ENCODE data around the gene MYO7B. TPM values are rescaled to one million over a fixed set of nuclear protein-coding genes. Genes with fewer than 3 reads are reported as not detected.

The MYO7B gene
- total RNA-seq = 0.02 to 0.31 TPM in 2 of 3 replicates, not detected in the other
- long read RNA-seq, partial matches to known transcripts = 0 of 1 reads
- long read RNA-seq, other reads (novel, unspliced or antisense) = 0 of 1 reads

GRCh38 chr2:127535422-127535901, at the start of gene MYO7B:
MYO7B (plus strand) TSS chr2:127535683; CDS start chr2:127559723, 24,040 bp downstream.
- Mint-ChIP-seq H3K27me3 (ENCODE audit: low read depth) (peaks cover 14% of the 10 kb centered on the region), H3K27ac (ENCODE audit: unreplicated experiment) (no peak within 1 kb of the TSS), H3K9me3 (ENCODE audit: low read depth) (no peaks in the 10 kb centered on the region), H3K4me3 (ENCODE audit: unreplicated experiment) (no peak within 1 kb of the TSS), H3K36me3 (ENCODE audit: low read depth) (no peaks in the 10 kb centered on the region), H3K4me1 (ENCODE audit: low read depth) (no peaks in the 10 kb centered on the region)
- DNase-seq (ENCODE audit: low spot score) = no peak
- TF ChIP-seq CTCF (IDR thresholded peaks at IDR 0.05) = no peak

- TF ChIP-seq CTCF (IDR thresholded peaks at IDR 0.05) = no peak
Measured at GRCh38 chr2:127485694-127486071, 49.8 kb upstream of the MYO7B start.

GRCh38 chr2:127486247-127487058, 49.0 kb upstream of the MYO7B start:
- no peaks in the 10 kb centered on the region for H3K4me1 Mint-ChIP-seq (ENCODE audit: low read depth)
- H3K9me3 Mint-ChIP-seq (ENCODE audit: low read depth) = no peaks in the 10 kb centered on the region
- H3K36me3 Mint-ChIP-seq (ENCODE audit: low read depth) = peaks cover 42% of the 10 kb centered on the region
- no peak overlapping the region for H3K4me3 Mint-ChIP-seq (ENCODE audit: unreplicated experiment)
- DNase-seq (ENCODE audit: low spot score) = no peak
- H3K27ac Mint-ChIP-seq (ENCODE audit: unreplicated experiment) = no peak overlapping the region
- no peaks in the 10 kb centered on the region for H3K27me3 Mint-ChIP-seq (ENCODE audit: low read depth)
- TF ChIP-seq CTCF (IDR thresholded peaks at IDR 0.05) = no peak

More at GRCh38 chr2:127485694-127486071, 49.8 kb upstream of the MYO7B start:
- no peaks in the 10 kb centered on the region for H3K27me3 Mint-ChIP-seq (ENCODE audit: low read depth)
- peaks cover 37% of the 10 kb centered on the region for H3K36me3 Mint-ChIP-seq (ENCODE audit: low read depth)
- no peak overlapping the region for H3K27ac Mint-ChIP-seq (ENCODE audit: unreplicated experiment)
- H3K4me1 Mint-ChIP-seq (ENCODE audit: low read depth) = no peaks in the 10 kb centered on the region
- no peak for DNase-seq (ENCODE audit: low spot score)
- H3K4me3 Mint-ChIP-seq (ENCODE audit: unreplicated experiment) = no peak overlapping the region
- no peaks in the 10 kb centered on the region for H3K9me3 Mint-ChIP-seq (ENCODE audit: low read depth)

GRCh38 chr2:127490283-127490682, 45.2 kb upstream of the MYO7B start:
- Mint-ChIP-seq H3K9me3 (ENCODE audit: low read depth) (no peaks in the 10 kb centered on the region), H3K4me3 (ENCODE audit: unreplicated experiment) (no peak overlapping the region), H3K27ac (ENCODE audit: unreplicated experiment) (no peak overlapping the region), H3K4me1 (ENCODE audit: low read depth) (no peaks in the 10 kb centered on the region), H3K27me3 (ENCODE audit: low read depth) (no peaks in the 10 kb centered on the region), H3K36me3 (ENCODE audit: low read depth) (peaks cover 44% of the 10 kb centered on the region)
- no peak for TF ChIP-seq CTCF (IDR thresholded peaks at IDR 0.05)
- no peak for DNase-seq (ENCODE audit: low spot score)

GRCh38 chr2:127498386-127498785, 37.1 kb upstream of the MYO7B start:
- Mint-ChIP-seq H3K27me3 (ENCODE audit: low read depth) (no peaks in the 10 kb centered on the region), H3K9me3 (ENCODE audit: low read depth) (no peaks in the 10 kb centered on the region), H3K27ac (ENCODE audit: unreplicated experiment) (peak overlapping the region; percentile 65), H3K4me3 (ENCODE audit: unreplicated experiment) (no peak overlapping the region), H3K36me3 (ENCODE audit: low read depth) (peaks cover 32% of the 10 kb centered on the region), H3K4me1 (ENCODE audit: low read depth) (peaks cover 14% of the 10 kb centered on the region)
- no peak for DNase-seq (ENCODE audit: low spot score)
- TF ChIP-seq CTCF (IDR thresholded peaks at IDR 0.05) = no peak

Data from chondrocyte (in vitro differentiated cells).